B cell (primary cell): ENCODE measurements around the gene SYT17. TPM values are rescaled to one million over a fixed set of nuclear protein-coding genes. Genes with fewer than 3 reads are reported as not detected.
"Not testable (repeated sequence)": the region's sequence is repeated elsewhere in the genome, so short reads cannot be mapped to it uniquely, and the experiment has no call there.

ENCODE experiments used
- ATAC-seq: fragments of 200-7000 bp; cut with Tn5 transposase; one replicate; pipeline ENCODE4 v1.10.0; 2021; ENCODE audit warnings: low read depth, mild to moderate bottlenecking, moderate number of reproducible peaks, moderate library complexity
- CTCF ChIA-PET: fragments of 350-600 bp; sonication (Branson Sonifier 250); formaldehyde crosslinking; loops from one replicate; lab custom pipeline; 2021; ENCODE audit warnings: antibody characterized with exemption, inconsistent platforms; lab: Charles Lee
- POLR2A ChIA-PET: fragments of 350-600 bp; sonication (Branson Sonifier 250); formaldehyde crosslinking; loops from one replicate; lab custom pipeline; 2021; ENCODE audit warnings: antibody characterized with exemption; lab: Charles Lee
- DNase-seq: peaks from one replicate; pipeline ENCODE4 v3.0.0; 2013
- H2AFZ ChIP-seq: 2 replicates; pipeline ENCODE4 v1.6.1; 2012; ENCODE audit warnings: mild to moderate bottlenecking, low read depth, low read length; ENCODE audit not compliant: insufficient read depth, poor library complexity, severe bottlenecking
- H3K27ac ChIP-seq, 2 donors: 1 replicate in 1 of 2; 2 replicates in 1 of 2; pipeline ENCODE4 v1.5.1; 2012 to 2013; ENCODE audit warnings: low read length in 2 of 2, mild to moderate bottlenecking in 2 of 2, moderate library complexity in 1 of 2
- H3K27me3 ChIP-seq, 4 experiments: fragments of 200-600 bp in 1 of 4; sonication (generic) in 1 of 4; replicated peaks in 1 of 4; 1 replicate in 2 of 4; 2 replicates in 2 of 4; pipeline versions ENCODE4 v1.6.1 to v1.7.0; 2013 to 2016; ENCODE audit warnings: low read length in 3 of 4, mild to moderate bottlenecking in 2 of 4, mixed read lengths in 1 of 4, moderate library complexity in 1 of 4; ENCODE audit not compliant: insufficient read depth in 4 of 4, control insufficient read depth in 3 of 4; ENCODE audit errors: control extremely low read depth in 1 of 4
- H3K36me3 ChIP-seq, 2 experiments: replicated peaks in 1 of 2; 1 replicate in 1 of 2; 2 replicates in 1 of 2; pipeline versions ENCODE4 v1.6.1 to v1.7.1; 2013; ENCODE audit warnings: low read length in 1 of 2; ENCODE audit not compliant: insufficient read depth in 2 of 2, control insufficient read depth in 1 of 2; ENCODE audit errors: control extremely low read depth in 1 of 2, extremely low read depth in 1 of 2
- H3K4me1 ChIP-seq, 2 donors: fragments of 200-600 bp in 1 of 2; sonication (generic) in 1 of 2; 1 replicate in 1 of 2; 2 replicates in 1 of 2; pipeline versions ENCODE4 v1.5.1 to v1.6.1; 2013 to 2017; ENCODE audit warnings: low read length in 2 of 2; ENCODE audit not compliant: control insufficient read depth in 2 of 2, insufficient read depth in 2 of 2
- H3K4me2 ChIP-seq: replicated peaks from 2 replicates; pipeline ENCODE3; 2012; ENCODE audit warnings: mild to moderate bottlenecking, low read depth, low read length; ENCODE audit not compliant: poor library complexity, severe bottlenecking
- H3K4me3 ChIP-seq, 5 experiments: fragments of 200-600 bp in 1 of 5; sonication (generic) in 1 of 5; 1 replicate in 3 of 5; 2 replicates in 2 of 5; pipeline versions ENCODE4 v1.5.1 to v1.7.0; 2011 to 2016; ENCODE audit warnings: low read length in 4 of 5, mild to moderate bottlenecking in 4 of 5, low read depth in 2 of 5, control low read depth in 1 of 5, moderate library complexity in 1 of 5; ENCODE audit not compliant: insufficient read depth in 1 of 5; ENCODE audit errors: control extremely low read depth in 1 of 5, extremely low read depth in 1 of 5
- H3K79me2 ChIP-seq: fragments of 200-600 bp; sonication (generic); one replicate; pipeline ENCODE4 v1.6.0; 2016; ENCODE audit warnings: low read length; ENCODE audit not compliant: control insufficient read depth, insufficient read depth
- H3K9ac ChIP-seq: fragments of 200-600 bp; sonication (generic); 2 replicates; pipeline ENCODE4 v1.6.1; 2017; ENCODE audit warnings: mild to moderate bottlenecking, low read length, moderate library complexity
- H3K9me3 ChIP-seq, 3 donors: one replicate each; pipeline versions ENCODE4 v1.6.1 to v1.7.1; 2013; ENCODE audit warnings: low read length in 2 of 3; ENCODE audit not compliant: control insufficient read depth in 2 of 3, insufficient read depth in 1 of 3; ENCODE audit errors: control extremely low read depth in 1 of 3
- H4K20me1 ChIP-seq: 2 replicates; pipeline ENCODE4 v1.6.0; 2012; ENCODE audit warnings: mild to moderate bottlenecking, low read length; ENCODE audit not compliant: insufficient read depth, control insufficient read depth, poor library complexity, severe bottlenecking
- H3K27ac Mint-ChIP-seq: one replicate; pipeline ENCODE4 v1.8.0; 2021; ENCODE audit warnings: mixed read lengths
- H3K27me3 Mint-ChIP-seq: one replicate; pipeline ENCODE4 v1.8.0; 2021; ENCODE audit warnings: mixed read lengths
- H3K4me1 Mint-ChIP-seq: one replicate; pipeline ENCODE4 v1.8.0; 2021; ENCODE audit warnings: mixed read lengths
- H3K4me3 Mint-ChIP-seq: one replicate; pipeline ENCODE4 v1.8.0; 2021; ENCODE audit warnings: mixed read lengths
- H3K9me3 Mint-ChIP-seq: one replicate; pipeline ENCODE4 v1.8.0; 2022; ENCODE audit warnings: mixed read lengths; ENCODE audit not compliant: insufficient read depth
- EZH2 ChIP-seq: IDR thresholded peaks from 2 replicates; pipeline ENCODE4 v1.6.1; 2012; ENCODE audit warnings: borderline replicate concordance, low read depth, mild to moderate bottlenecking, moderate library complexity, low read length; ENCODE audit not compliant: insufficient read depth, poor library complexity, severe bottlenecking
- WGBS: methylation state at CpG from one replicate; pipeline ENCODE4 v1.1.5; 2013; ENCODE audit warnings: missing lambda C conversion rate; ENCODE audit not compliant: insufficient coverage; 5-methylcytosine and 5-hydroxymethylcytosine counted together
- intact Hi-C: fragments of 100-400 bp; cut with micrococcal nuclease; formaldehyde crosslinking; loops from one replicate; pipeline ENCODE4 v1.10.0; 2022
- polyA plus RNA-seq: library from polyadenylated mRNA; depleted of rRNA; stranded (reverse); fragments of >200 nt; gene quantifications from 2 replicates; pipeline ENCODE4 v1.2.3, GENCODE V29; 2012
- total RNA-seq, 2 donors: library from RNA; stranded (reverse); fragments of 120-200 nt in 1 of 2; gene quantifications; 1 replicate in 1 of 2; 2 replicates in 1 of 2; pipeline versions ENCODE4 v1.2.3 to v1.2.4, GENCODE V29; 2013 to 2022
- TF ChIP-seq, protein P1 (sequence below): fragments of 200-600 bp; IDR thresholded peaks from one replicate; pipeline ENCODE4 v1.8.0; 2022; ENCODE audit warnings: antibody characterized with exemption, mild to moderate bottlenecking

The SYT17 gene
- total and polyA plus RNA-seq, 2 donors (not counting 1 experiment from before 2014, with no cell fraction given), result 24.9 to 27.7 TPM

- TF ChIP-seq, protein P1, sequence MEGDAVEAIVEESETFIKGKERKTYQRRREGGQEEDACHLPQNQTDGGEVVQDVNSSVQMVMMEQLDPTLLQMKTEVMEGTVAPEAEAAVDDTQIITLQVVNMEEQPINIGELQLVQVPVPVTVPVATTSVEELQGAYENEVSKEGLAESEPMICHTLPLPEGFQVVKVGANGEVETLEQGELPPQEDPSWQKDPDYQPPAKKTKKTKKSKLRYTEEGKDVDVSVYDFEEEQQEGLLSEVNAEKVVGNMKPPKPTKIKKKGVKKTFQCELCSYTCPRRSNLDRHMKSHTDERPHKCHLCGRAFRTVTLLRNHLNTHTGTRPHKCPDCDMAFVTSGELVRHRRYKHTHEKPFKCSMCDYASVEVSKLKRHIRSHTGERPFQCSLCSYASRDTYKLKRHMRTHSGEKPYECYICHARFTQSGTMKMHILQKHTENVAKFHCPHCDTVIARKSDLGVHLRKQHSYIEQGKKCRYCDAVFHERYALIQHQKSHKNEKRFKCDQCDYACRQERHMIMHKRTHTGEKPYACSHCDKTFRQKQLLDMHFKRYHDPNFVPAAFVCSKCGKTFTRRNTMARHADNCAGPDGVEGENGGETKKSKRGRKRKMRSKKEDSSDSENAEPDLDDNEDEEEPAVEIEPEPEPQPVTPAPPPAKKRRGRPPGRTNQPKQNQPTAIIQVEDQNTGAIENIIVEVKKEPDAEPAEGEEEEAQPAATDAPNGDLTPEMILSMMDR, result no peak
- no peak for TF ChIP-seq EZH2
- peaks cover 2% of the 10 kb centered on the region for H3K4me1 Mint-ChIP-seq
- intact Hi-C loops, result no loop called here
- H3K27ac Mint-ChIP-seq, result no peak overlapping the region
- WGBS, result 97% methylated on average over 6 of the region's 8 CpGs
- no peak overlapping the region for H3K4me3 Mint-ChIP-seq
- H2AFZ ChIP-seq, result no peak overlapping the region
- ATAC-seq (no peak), DNase-seq (no peak)
- no peaks in the 10 kb centered on the region for H3K9me3 ChIP-seq
- no peak overlapping the region for H3K4me3 ChIP-seq
- CTCF ChIA-PET, result no interaction called here
- H3K27me3 Mint-ChIP-seq, result no peaks in the 10 kb centered on the region
- POLR2A ChIA-PET, result no interaction called here
- no peaks in the 10 kb centered on the region for H3K27me3 ChIP-seq
- H3K9me3 Mint-ChIP-seq, result no peaks in the 10 kb centered on the region
- no peaks in the 10 kb centered on the region for H3K36me3 ChIP-seq
- H3K27ac ChIP-seq, result no peak overlapping the region
- no peaks in the 10 kb centered on the region for H4K20me1 ChIP-seq
- H3K4me1 ChIP-seq, result no peaks in the 10 kb centered on the region
- H3K9ac ChIP-seq, result no peak overlapping the region
- no peak overlapping the region for H3K4me2 ChIP-seq
- H3K79me2 ChIP-seq, result no peaks in the 10 kb centered on the region
These were observed 17.4 kb downstream of the SYT17 start for GRCh38 chr16:19185510-19185851.

- no peak for DNase-seq
- Histone ChIP-seq H3K4me2 (no peak overlapping the region), H4K20me1 (no peaks in the 10 kb centered on the region), H3K27ac (no peak overlapping the region), H3K4me3 (no peak overlapping the region), H3K9me3 (no peaks in the 10 kb centered on the region), H3K9ac (no peak overlapping the region), H2AFZ (no peak overlapping the region), H3K79me2 (no peaks in the 10 kb centered on the region), H3K27me3 (no peaks in the 10 kb centered on the region), H3K4me1 (no peaks in the 10 kb centered on the region), H3K36me3 (no peaks in the 10 kb centered on the region)
- POLR2A ChIA-PET, result interaction anchor here (0.8 kb wide), 1 partner anchor 17 kb away, joined by 3 read pairs; no protein-coding TSS in a partner anchor
- H3K27ac Mint-ChIP-seq, result no peak overlapping the region
- H3K4me1 Mint-ChIP-seq, result peaks cover 2% of the 10 kb centered on the region
- intact Hi-C loops, result no loop called here
- no peaks in the 10 kb centered on the region for H3K9me3 Mint-ChIP-seq
- no peaks in the 10 kb centered on the region for H3K27me3 Mint-ChIP-seq
- no peak overlapping the region for H3K4me3 Mint-ChIP-seq
- ATAC-seq, result no peak
- TF ChIP-seq EZH2, result no peak
- TF ChIP-seq, protein P1, result no peak
- CTCF ChIA-PET, result no interaction called here
- 100% methylated on average over 3 of the region's 6 CpGs for WGBS
These were observed 18.4 kb downstream of the SYT17 start for GRCh38 chr16:19186408-19186807.

GRCh38 chr16:19187961-19188360 lies 19.9 kb downstream of the SYT17 start:
- CTCF ChIA-PET, result interaction anchor here (0.9 to 1.7 kb wide), 2 partner anchors 8 to 101 kb away, joined by 4 to 5 read pairs; no protein-coding TSS in a partner anchor
- H3K9me3 ChIP-seq, intact Hi-C loops, H3K27me3 Mint-ChIP-seq, H3K4me1 Mint-ChIP-seq, H4K20me1 ChIP-seq, DNase-seq, H3K79me2 ChIP-seq, H3K9me3 Mint-ChIP-seq, H3K4me1 ChIP-seq, H3K4me2 ChIP-seq, H3K4me3 Mint-ChIP-seq, H3K36me3 ChIP-seq, H3K27me3 ChIP-seq, ATAC-seq, H3K9ac ChIP-seq, H3K27ac Mint-ChIP-seq, H3K27ac ChIP-seq, H2AFZ ChIP-seq, H3K4me3 ChIP-seq: not testable (repeated sequence)
- POLR2A ChIA-PET, result interaction anchor here (0.7 kb wide), 1 partner anchor 24 kb away, joined by 6 read pairs; no protein-coding TSS in a partner anchor
- no CpG with 5 or more reads among the region's 3 CpGs for WGBS
